ENCODE data around the gene TANC2.
A peak's percentile ranks its signal among the peaks of the same experiment; 100 is the strongest.

GRCh38 chr17:62965686-62966425, at the start of gene TANC2:
- TF ChIP-seq CTCF (IDR thresholded peaks at IDR 0.05): no peak
- peak in 1 of 2 donors; percentile 12 for TF ChIP-seq POLR2A (IDR thresholded peaks at IDR 0.05)
